CD4-positive, CD25-positive, alpha-beta regulatory T cell (primary cell): ENCODE measurements around the gene TNS4. TPM values are rescaled to one million over a fixed set of nuclear protein-coding genes. Genes with fewer than 3 reads are reported as not detected.

Experiments
- ATAC-seq, 2 donors: fragments of 150-1000 bp; cut with Tn5 transposase; one replicate each; pipeline ENCODE4 v1.10.0; 2021; ENCODE audit warnings: low read depth in 2 of 2, moderate number of reproducible peaks in 2 of 2, moderate library complexity in 1 of 2
- DNase-seq, 3 donors: peaks; one replicate each; pipeline versions ENCODE4 v3.0.0 to v3.0.0-alpha.2; 2012 to 2022; ENCODE audit warnings: mixed read lengths in 1 of 3
- H3K27ac ChIP-seq: one replicate; pipeline ENCODE4 v1.7.0; 2013; ENCODE audit warnings: mild to moderate bottlenecking, low read length; ENCODE audit not compliant: insufficient read depth, poor library complexity, severe bottlenecking
- H3K27me3 ChIP-seq: one replicate; pipeline ENCODE4 v1.7.0; 2013; ENCODE audit warnings: low read length; ENCODE audit not compliant: control insufficient read depth, insufficient read depth
- H3K36me3 ChIP-seq: one replicate; pipeline ENCODE4 v1.7.0; 2013; ENCODE audit warnings: mild to moderate bottlenecking, low read length, moderate library complexity; ENCODE audit not compliant: control insufficient read depth, insufficient read depth
- H3K4me1 ChIP-seq: 2 replicates; pipeline ENCODE4 v1.7.0; 2013; ENCODE audit warnings: mild to moderate bottlenecking, low read length; ENCODE audit not compliant: insufficient read depth, control insufficient read depth, poor library complexity, severe bottlenecking
- H3K4me3 ChIP-seq: one replicate; pipeline ENCODE4 v1.7.0; 2013; ENCODE audit warnings: low read depth, mild to moderate bottlenecking, low read length, moderate library complexity
- H3K9me3 ChIP-seq, 2 experiments: 1 replicate in 1 of 2; 2 replicates in 1 of 2; pipeline ENCODE4 v1.7.0; 2013; ENCODE audit warnings: low read length in 2 of 2, mild to moderate bottlenecking in 1 of 2, moderate library complexity in 1 of 2; ENCODE audit not compliant: control insufficient read depth in 2 of 2
- H3K27ac Mint-ChIP-seq, 3 donors: one replicate each; pipeline ENCODE4 v1.8.0; 2020 to 2022; ENCODE audit warnings: mild to moderate bottlenecking in 3 of 3, mixed read lengths in 3 of 3, moderate library complexity in 2 of 3
- H3K27me3 Mint-ChIP-seq: one replicate; pipeline ENCODE4 v1.8.0; 2022; ENCODE audit warnings: mild to moderate bottlenecking, mixed read lengths
- H3K36me3 Mint-ChIP-seq: one replicate; pipeline ENCODE4 v1.8.0; 2020; ENCODE audit warnings: mixed read lengths
- H3K4me1 Mint-ChIP-seq, 4 donors: one replicate each; pipeline ENCODE4 v1.8.0; 2020 to 2022; ENCODE audit warnings: mixed read lengths in 4 of 4, mild to moderate bottlenecking in 1 of 4
- H3K4me3 Mint-ChIP-seq, 4 donors: one replicate each; pipeline ENCODE4 v1.8.0; 2020 to 2022; ENCODE audit warnings: mild to moderate bottlenecking in 4 of 4, mixed read lengths in 4 of 4, moderate library complexity in 3 of 4
- H3K9me3 Mint-ChIP-seq, 7 donors: one replicate each; pipeline ENCODE4 v1.8.0; 2020 to 2022; ENCODE audit warnings: mixed read lengths in 7 of 7, mild to moderate bottlenecking in 3 of 7, moderate library complexity in 2 of 7
- polyA plus RNA-seq, 4 donors: library from polyadenylated mRNA; unstranded; fragments of 300-500 nt; fragmentation: Illumina TruSeq; gene quantifications; one replicate each; pipeline ENCODE4 v1.2.3, GENCODE V29; 2021
- total RNA-seq: library from RNA; stranded (reverse); gene quantifications from one replicate; pipeline ENCODE4 v1.2.3, GENCODE V29; 2022

TNS4 gene
- total and polyA plus RNA-seq, 5 donors from 2014 or later: 0.16 to 1.1 TPM; not detected in 3

- H3K36me3 Mint-ChIP-seq: no peaks in the 10 kb centered on the region
- H3K4me1 Mint-ChIP-seq: no peaks in the 10 kb centered on the region
- no peak for ATAC-seq
- Histone ChIP-seq H3K36me3 (no peaks in the 10 kb centered on the region), H3K9me3 (no peaks in the 10 kb centered on the region), H3K4me1 (no peaks in the 10 kb centered on the region), H3K27ac (no peak overlapping the region), H3K4me3 (no peak overlapping the region), H3K27me3 (no peaks in the 10 kb centered on the region)
- no peak overlapping the region for H3K27ac Mint-ChIP-seq
- DNase-seq: peak in 1 of 3 donors; percentile 40
- H3K9me3 Mint-ChIP-seq: no peaks in the 10 kb centered on the region
- H3K27me3 Mint-ChIP-seq: no peaks in the 10 kb centered on the region
- H3K4me3 Mint-ChIP-seq: no peak overlapping the region
Measured at GRCh38 chr17:40433551-40434415, 67.6 kb downstream of the TNS4 start.

GRCh38 chr17:40432864-40433528, 68.4 kb downstream of the TNS4 start:
- no peak overlapping the region for H3K27ac Mint-ChIP-seq
- H3K4me3 Mint-ChIP-seq: no peak overlapping the region
- Histone ChIP-seq H3K4me3 (no peak overlapping the region), H3K9me3 (no peaks in the 10 kb centered on the region), H3K27me3 (no peaks in the 10 kb centered on the region), H3K4me1 (no peaks in the 10 kb centered on the region), H3K27ac (no peak overlapping the region), H3K36me3 (no peaks in the 10 kb centered on the region)
- H3K36me3 Mint-ChIP-seq: no peaks in the 10 kb centered on the region
- no peaks in the 10 kb centered on the region for H3K27me3 Mint-ChIP-seq
- H3K4me1 Mint-ChIP-seq: peaks cover 0 to 2% (median 0%) of the 10 kb centered on the region in 4 donors
- H3K9me3 Mint-ChIP-seq: no peaks in the 10 kb centered on the region
- DNase-seq (no peak), ATAC-seq (no peak)

- H3K4me1 ChIP-seq: peaks cover 15% of the 10 kb centered on the region
- no peak overlapping the region for H3K27ac Mint-ChIP-seq
- H3K4me1 Mint-ChIP-seq: peaks cover 6 to 17% (median 10%) of the 10 kb centered on the region in 4 donors
- H3K36me3 Mint-ChIP-seq: no peaks in the 10 kb centered on the region
- H3K4me3 Mint-ChIP-seq: peak overlapping the region in 1 of 4 donors; percentile 8
- ATAC-seq (no peak), DNase-seq (no peak)
- H3K27me3 Mint-ChIP-seq: no peaks in the 10 kb centered on the region
- no peaks in the 10 kb centered on the region for H3K27me3 ChIP-seq
- no peak overlapping the region for H3K4me3 ChIP-seq
- no peaks in the 10 kb centered on the region for H3K36me3 ChIP-seq
- H3K9me3 ChIP-seq: no peaks in the 10 kb centered on the region
- H3K9me3 Mint-ChIP-seq: no peaks in the 10 kb centered on the region
- no peak overlapping the region for H3K27ac ChIP-seq
Measured at GRCh38 chr17:40431231-40431602, 70.2 kb downstream of the TNS4 start.

- DNase-seq: no peak
- H3K4me3 Mint-ChIP-seq: peak overlapping the region in 1 of 4 donors; percentile 8
- H3K9me3 ChIP-seq: no peaks in the 10 kb centered on the region
Measured at GRCh38 chr17:40430272-40431230, 70.9 kb downstream of the TNS4 start.

GRCh38 chr17:40427002-40427491, 74.4 kb downstream of the TNS4 start:
- H3K27me3 Mint-ChIP-seq: peaks cover 4% of the 10 kb centered on the region
- H3K27me3 ChIP-seq: no peaks in the 10 kb centered on the region

More at GRCh38 chr17:40430272-40431230, 70.9 kb downstream of the TNS4 start:
- Histone ChIP-seq H3K36me3 (no peaks in the 10 kb centered on the region), H3K4me3 (no peak overlapping the region), H3K4me1 (peaks cover 19% of the 10 kb centered on the region), H3K27me3 (no peaks in the 10 kb centered on the region), H3K27ac (no peak overlapping the region)
- Mint-ChIP-seq H3K36me3 (no peaks in the 10 kb centered on the region), H3K9me3 (no peaks in the 10 kb centered on the region), H3K27ac (no peak overlapping the region), H3K4me1 (peaks cover 6 to 24% (median 15%) of the 10 kb centered on the region in 4 donors), H3K27me3 (no peaks in the 10 kb centered on the region)
- ATAC-seq: no peak

More at GRCh38 chr17:40427002-40427491, 74.4 kb downstream of the TNS4 start:
- Histone ChIP-seq H3K36me3 (no peaks in the 10 kb centered on the region), H3K27ac (no peak overlapping the region), H3K4me3 (no peak overlapping the region), H3K9me3 (no peaks in the 10 kb centered on the region), H3K4me1 (peaks cover 19% of the 10 kb centered on the region)
- H3K27ac Mint-ChIP-seq: no peak overlapping the region
- peak overlapping the region in 2 of 4 donors; percentile 33 to 59 for H3K4me3 Mint-ChIP-seq
- no peaks in the 10 kb centered on the region for H3K36me3 Mint-ChIP-seq
- no peaks in the 10 kb centered on the region for H3K9me3 Mint-ChIP-seq
- DNase-seq (peak in 1 of 3 donors; percentile 65), ATAC-seq (peak; percentile 71 to 75)
- peaks cover 6 to 26% (median 15%) of the 10 kb centered on the region in 4 donors for H3K4me1 Mint-ChIP-seq

Other genes with a start within 250 kb of the TNS4 start
- gene CDC6, start 213.7 kb downstream of the TNS4 start, total RNA-seq: 5.7 TPM
- gene CDC6, start 213.7 kb downstream of the TNS4 start, polyA plus RNA-seq: 1 to 10 TPM in 2 of 4 donors, under 1 TPM in 1, not detected in 1; 0.59 to 1.7 (median 1.1) TPM
- gene RARA, start 192.4 kb downstream of the TNS4 start, total RNA-seq: 126 TPM
- gene RARA, start 192.4 kb downstream of the TNS4 start, polyA plus RNA-seq: 10 to 100 TPM in 3 of 4 donors, 1 to 10 TPM in 1; 7.3 to 14.5 (median 12.6) TPM
- gene GJD3, start 136.9 kb downstream of the TNS4 start, total RNA-seq: not detected
- gene GJD3, start 136.9 kb downstream of the TNS4 start, polyA plus RNA-seq: not detected
- 13.2 TPM for gene TOP2A, start 83.7 kb downstream of the TNS4 start, total RNA-seq
- gene TOP2A, start 83.7 kb downstream of the TNS4 start, polyA plus RNA-seq: 1 to 10 TPM; 2.1 to 8.1 (median 2.6) TPM
- 3.7 TPM for gene IGFBP4, start 58.2 kb downstream of the TNS4 start, total RNA-seq
- 1 to 10 TPM in 3 of 4 donors, under 1 TPM in 1; 0.63 to 1.3 (median 1.2) TPM for gene IGFBP4, start 58.2 kb downstream of the TNS4 start, polyA plus RNA-seq
- gene CCR7, start 63.8 kb upstream of the TNS4 start, total RNA-seq: 192 TPM
- gene CCR7, start 63.8 kb upstream of the TNS4 start, polyA plus RNA-seq: 100 to 1,000 TPM; 351 to 828 (median 609) TPM
- gene SMARCE1, start 146.2 kb upstream of the TNS4 start, total RNA-seq: 76.9 TPM
- gene SMARCE1, start 146.2 kb upstream of the TNS4 start, polyA plus RNA-seq: 100 to 1,000 TPM; 169 to 228 (median 179) TPM
- gene KRT222, start 163.6 kb upstream of the TNS4 start, total RNA-seq: not detected
- under 1 TPM in 1 of 4 donors, not detected in 3; 0.23 TPM for gene KRT222, start 163.6 kb upstream of the TNS4 start, polyA plus RNA-seq
- not detected for gene KRT24, start 202.1 kb upstream of the TNS4 start, total RNA-seq
- gene KRT24, start 202.1 kb upstream of the TNS4 start, polyA plus RNA-seq: under 1 TPM in 1 of 4 donors, not detected in 3; 0.15 TPM